ENCODE data around the gene IQSEC3.

The IQSEC3 gene

GRCh38 chr12:180445-180844 is 113.9 kb downstream of the IQSEC3 start:
- H3K36me3 ChIP-seq (replicated peaks; ENCODE audit: low read depth, low read length), result no peaks in the 10 kb centered on the region
- no peaks in the 10 kb centered on the region for H3K9me3 ChIP-seq (ENCODE audit: insufficient read depth, low read length)
- H3K4me3 ChIP-seq (ENCODE audit: low read length), result no peak overlapping the region
- H3K4me2 ChIP-seq (ENCODE audit: low read length), result no peak overlapping the region
- H3K4me1 ChIP-seq (ENCODE audit: low read length), result no peaks in the 10 kb centered on the region
- no peaks in the 10 kb centered on the region for H3K27me3 ChIP-seq (ENCODE audit: low read depth, low read length)
- no peak overlapping the region for H2AFZ ChIP-seq (ENCODE audit: low read depth, low read length)
- H3K9ac ChIP-seq (ENCODE audit: low read length), result no peak overlapping the region
- H4K20me1 ChIP-seq (ENCODE audit: insufficient read depth, low read length), result no peaks in the 10 kb centered on the region
- H3K79me2 ChIP-seq (ENCODE audit: low read length), result no peaks in the 10 kb centered on the region
- H3K27ac ChIP-seq (ENCODE audit: low read length), result no peak overlapping the region
- TF ChIP-seq, protein P1, sequence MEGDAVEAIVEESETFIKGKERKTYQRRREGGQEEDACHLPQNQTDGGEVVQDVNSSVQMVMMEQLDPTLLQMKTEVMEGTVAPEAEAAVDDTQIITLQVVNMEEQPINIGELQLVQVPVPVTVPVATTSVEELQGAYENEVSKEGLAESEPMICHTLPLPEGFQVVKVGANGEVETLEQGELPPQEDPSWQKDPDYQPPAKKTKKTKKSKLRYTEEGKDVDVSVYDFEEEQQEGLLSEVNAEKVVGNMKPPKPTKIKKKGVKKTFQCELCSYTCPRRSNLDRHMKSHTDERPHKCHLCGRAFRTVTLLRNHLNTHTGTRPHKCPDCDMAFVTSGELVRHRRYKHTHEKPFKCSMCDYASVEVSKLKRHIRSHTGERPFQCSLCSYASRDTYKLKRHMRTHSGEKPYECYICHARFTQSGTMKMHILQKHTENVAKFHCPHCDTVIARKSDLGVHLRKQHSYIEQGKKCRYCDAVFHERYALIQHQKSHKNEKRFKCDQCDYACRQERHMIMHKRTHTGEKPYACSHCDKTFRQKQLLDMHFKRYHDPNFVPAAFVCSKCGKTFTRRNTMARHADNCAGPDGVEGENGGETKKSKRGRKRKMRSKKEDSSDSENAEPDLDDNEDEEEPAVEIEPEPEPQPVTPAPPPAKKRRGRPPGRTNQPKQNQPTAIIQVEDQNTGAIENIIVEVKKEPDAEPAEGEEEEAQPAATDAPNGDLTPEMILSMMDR (IDR thresholded peaks at IDR 0.05; ENCODE audit: low read depth, low read length), result no peak
- TF ChIP-seq EZH2phosphoT487 (IDR thresholded peaks at IDR 0.05; ENCODE audit: low read depth), result no peak

GRCh38 chr12:181921-182320 is 115.4 kb downstream of the IQSEC3 start:
- no peak overlapping the region for H3K27ac ChIP-seq (ENCODE audit: low read length)
- no peaks in the 10 kb centered on the region for H3K4me1 ChIP-seq (ENCODE audit: low read length)
- no peaks in the 10 kb centered on the region for H4K20me1 ChIP-seq (ENCODE audit: insufficient read depth, low read length)
- no peaks in the 10 kb centered on the region for H3K27me3 ChIP-seq (ENCODE audit: low read depth, low read length)
- no peak for TF ChIP-seq EZH2phosphoT487 (IDR thresholded peaks at IDR 0.05; ENCODE audit: low read depth)
- TF ChIP-seq, protein P1 (IDR thresholded peaks at IDR 0.05; ENCODE audit: low read depth, low read length), result no peak
- H3K4me3 ChIP-seq (ENCODE audit: low read length), result no peak overlapping the region
- H3K9me3 ChIP-seq (ENCODE audit: insufficient read depth, low read length), result no peaks in the 10 kb centered on the region
- H3K9ac ChIP-seq (ENCODE audit: low read length), result no peak overlapping the region
- no peaks in the 10 kb centered on the region for H3K79me2 ChIP-seq (ENCODE audit: low read length)
- no peaks in the 10 kb centered on the region for H3K36me3 ChIP-seq (replicated peaks; ENCODE audit: low read depth, low read length)
- H2AFZ ChIP-seq (ENCODE audit: low read depth, low read length), result no peak overlapping the region
- H3K4me2 ChIP-seq (ENCODE audit: low read length), result no peak overlapping the region

DNA sequence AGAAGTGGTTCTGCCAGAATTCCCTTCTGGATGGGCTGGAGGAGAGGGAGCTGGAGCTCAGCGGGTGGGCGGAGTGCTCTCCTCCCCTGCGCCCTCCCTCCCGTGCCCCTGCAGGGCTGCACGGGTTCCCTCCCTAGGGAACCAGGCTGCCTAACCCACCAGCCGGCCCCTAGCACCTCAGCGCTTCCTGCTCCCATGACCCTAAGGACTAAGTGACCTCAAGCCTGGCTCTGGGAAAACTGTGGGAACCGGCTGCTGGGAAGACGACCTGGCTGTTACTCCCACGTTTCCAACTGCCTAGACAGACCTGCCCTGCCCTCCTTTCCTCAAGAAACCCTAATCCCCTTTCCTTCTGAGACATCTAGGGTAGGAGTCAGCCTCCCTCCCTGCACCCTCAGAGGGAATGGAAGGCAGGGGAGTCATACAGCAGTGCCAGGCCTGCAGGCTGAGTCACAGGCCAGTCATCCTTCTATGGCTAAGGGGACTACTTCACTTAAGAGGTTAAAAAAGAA is 115.9 kb downstream of the IQSEC3 start:
- TF ChIP-seq, protein P1 (IDR thresholded peaks at IDR 0.05; ENCODE audit: low read depth, low read length), result no peak
- TF ChIP-seq EZH2phosphoT487 (IDR thresholded peaks at IDR 0.05; ENCODE audit: low read depth), result no peak
- H3K9me3 ChIP-seq (ENCODE audit: insufficient read depth, low read length), result no peaks in the 10 kb centered on the region
- H3K4me2 ChIP-seq (ENCODE audit: low read length), result no peak overlapping the region
- H3K27ac ChIP-seq (ENCODE audit: low read length), result no peak overlapping the region
- H3K4me3 ChIP-seq (ENCODE audit: low read length), result no peak overlapping the region
- H4K20me1 ChIP-seq (ENCODE audit: insufficient read depth, low read length), result no peaks in the 10 kb centered on the region
- no peak overlapping the region for H2AFZ ChIP-seq (ENCODE audit: low read depth, low read length)
- H3K4me1 ChIP-seq (ENCODE audit: low read length), result no peaks in the 10 kb centered on the region
- H3K79me2 ChIP-seq (ENCODE audit: low read length), result no peaks in the 10 kb centered on the region
- H3K9ac ChIP-seq (ENCODE audit: low read length), result no peak overlapping the region
- H3K36me3 ChIP-seq (replicated peaks; ENCODE audit: low read depth, low read length), result no peaks in the 10 kb centered on the region
- no peaks in the 10 kb centered on the region for H3K27me3 ChIP-seq (ENCODE audit: low read depth, low read length)

DNA sequence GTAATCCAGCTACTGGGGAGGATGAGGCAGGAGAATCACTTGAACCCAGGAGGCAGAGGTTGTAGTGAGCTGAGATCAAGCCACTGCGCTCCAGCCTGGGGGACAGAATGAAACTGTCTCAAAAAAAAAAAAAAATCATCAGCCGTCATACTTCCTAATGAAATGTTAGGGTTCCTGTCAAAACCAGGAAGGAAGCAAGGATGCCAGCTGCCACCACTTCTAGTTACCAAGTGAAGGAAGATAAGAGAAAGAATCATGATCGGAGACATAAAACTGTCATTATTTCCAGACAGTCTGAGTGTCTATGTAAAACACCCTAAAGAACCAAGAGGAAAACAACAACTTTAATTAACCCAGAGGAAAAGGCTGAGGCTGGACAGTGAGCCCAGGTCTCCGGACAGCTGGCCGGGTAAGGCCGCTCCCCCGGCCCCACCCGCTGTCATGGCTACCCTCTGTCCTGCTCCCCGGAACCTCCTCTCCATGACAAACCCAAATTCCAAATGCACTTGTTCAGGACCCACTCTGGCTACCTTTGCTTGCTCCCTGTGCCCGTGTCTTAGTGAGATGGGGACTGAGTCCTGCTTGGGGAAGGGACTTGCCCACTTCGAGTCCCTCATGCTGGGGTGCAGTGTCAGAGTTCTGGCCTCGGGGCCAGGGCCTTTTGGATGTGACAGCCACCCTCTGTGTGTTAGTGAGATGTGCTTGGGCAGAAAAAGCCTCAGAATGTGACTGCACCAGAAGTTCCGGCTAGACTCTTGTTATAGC is 118.4 kb downstream of the IQSEC3 start:
- Histone ChIP-seq H3K27ac (ENCODE audit: low read length) (no peak overlapping the region), H3K9ac (ENCODE audit: low read length) (no peak overlapping the region)

More for the DNA sequence above, 118.4 kb downstream of the IQSEC3 start:
- Histone ChIP-seq H3K4me2 (ENCODE audit: low read length) (no peak overlapping the region), H2AFZ (ENCODE audit: low read depth, low read length) (no peak overlapping the region), H3K4me3 (ENCODE audit: low read length) (no peak overlapping the region), H3K9me3 (ENCODE audit: insufficient read depth, low read length) (no peaks in the 10 kb centered on the region), H3K4me1 (ENCODE audit: low read length) (no peaks in the 10 kb centered on the region), H3K36me3 (replicated peaks; ENCODE audit: low read depth, low read length) (no peaks in the 10 kb centered on the region), H3K27me3 (ENCODE audit: low read depth, low read length) (no peaks in the 10 kb centered on the region), H3K79me2 (ENCODE audit: low read length) (no peaks in the 10 kb centered on the region), H4K20me1 (ENCODE audit: insufficient read depth, low read length) (no peaks in the 10 kb centered on the region)
- TF ChIP-seq EZH2phosphoT487 (IDR thresholded peaks at IDR 0.05; ENCODE audit: low read depth), result no peak
- TF ChIP-seq, protein P1 (IDR thresholded peaks at IDR 0.05; ENCODE audit: low read depth, low read length), result no peak

Data from OCI-LY3 (cell line).